Mucosa of stomach (tissue), 1 donor: Measurements from ENCODE around the gene VAV1.
A peak's percentile ranks its signal among the peaks of the same experiment; 100 is the strongest.
"Not testable (repeated sequence)": the region's sequence is repeated elsewhere in the genome, so short reads cannot be mapped to it uniquely, and the experiment has no call there.

Source experiments
- H3K27me3 ChIP-seq: one replicate; pipeline ENCODE4 v1.7.0; 2013; ENCODE audit warnings: mild to moderate bottlenecking, low read length; ENCODE audit not compliant: control insufficient read depth, insufficient read depth
- H3K36me3 ChIP-seq: one replicate; pipeline ENCODE4 v1.7.0; 2013; ENCODE audit warnings: low read length; ENCODE audit not compliant: control insufficient read depth, insufficient read depth
- H3K4me1 ChIP-seq: one replicate; pipeline ENCODE4 v1.7.0; 2013; ENCODE audit warnings: mild to moderate bottlenecking, low read length; ENCODE audit not compliant: control insufficient read depth, insufficient read depth
- H3K4me3 ChIP-seq: one replicate; pipeline ENCODE4 v1.7.0; 2013; ENCODE audit warnings: low read length
- H3K9ac ChIP-seq: one replicate; pipeline ENCODE4 v1.7.0; 2013; ENCODE audit warnings: mild to moderate bottlenecking, low read length, moderate library complexity
- H3K9me3 ChIP-seq: one replicate; pipeline ENCODE4 v1.7.0; 2013; ENCODE audit warnings: mild to moderate bottlenecking, low read length, moderate library complexity; ENCODE audit not compliant: control insufficient read depth
- donor health status: Pancreatic carcinoma.

Gene VAV1

DNA sequence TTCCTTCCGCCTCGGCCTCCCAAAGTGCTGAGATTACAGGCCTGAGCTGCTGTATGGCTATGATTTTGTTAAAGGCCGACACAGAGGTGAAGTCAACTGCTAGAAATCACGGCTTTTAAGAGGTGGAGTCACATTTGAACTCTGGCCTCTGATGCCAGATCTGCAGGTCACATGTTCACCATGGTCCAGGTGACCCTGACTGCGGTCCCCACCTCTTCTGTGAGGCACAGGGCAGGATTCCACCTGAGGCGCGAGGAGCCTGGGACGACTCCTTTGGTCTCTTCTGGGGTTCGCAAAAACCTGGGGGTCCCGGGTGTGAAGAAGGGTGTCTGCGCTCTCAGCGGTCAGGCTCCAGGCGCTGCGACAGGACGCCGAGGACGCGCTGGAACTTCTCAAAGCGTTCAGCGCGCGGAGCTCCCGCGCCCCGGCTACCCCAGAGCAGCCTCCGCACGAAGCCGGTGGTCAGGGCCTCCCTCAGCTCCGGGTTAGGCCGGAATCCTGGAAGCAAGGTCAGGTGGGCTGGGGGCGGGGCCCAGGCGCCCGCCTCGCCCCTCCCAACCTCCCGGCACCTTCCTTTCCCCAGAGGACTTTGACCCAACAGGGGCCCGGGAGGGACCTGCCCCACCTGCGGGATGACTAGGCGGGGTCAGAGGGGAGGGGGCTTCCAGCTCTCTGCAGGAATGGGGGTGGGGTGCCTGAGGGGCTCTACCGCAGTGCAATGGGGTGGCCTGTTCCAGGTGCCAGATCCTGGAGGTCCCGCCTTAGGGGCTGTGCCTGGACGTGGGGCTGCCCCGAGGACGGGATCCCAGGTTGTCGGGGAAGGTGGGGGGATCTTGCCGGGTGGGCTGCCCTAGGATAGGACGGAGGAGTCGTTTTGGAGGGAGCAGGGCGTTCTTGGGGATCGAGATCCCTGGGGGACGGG, 20.0 kb upstream of the VAV1 start:
- H3K27me3 ChIP-seq, result no peaks in the 10 kb centered on the region
- H3K9me3 ChIP-seq, result no peaks in the 10 kb centered on the region
- peak overlapping the region; percentile 31 for H3K4me3 ChIP-seq
- H3K4me1 ChIP-seq, result peaks cover 23% of the 10 kb centered on the region
- peak overlapping the region; percentile 37 for H3K9ac ChIP-seq
- peaks cover 6% of the 10 kb centered on the region for H3K36me3 ChIP-seq

DNA sequence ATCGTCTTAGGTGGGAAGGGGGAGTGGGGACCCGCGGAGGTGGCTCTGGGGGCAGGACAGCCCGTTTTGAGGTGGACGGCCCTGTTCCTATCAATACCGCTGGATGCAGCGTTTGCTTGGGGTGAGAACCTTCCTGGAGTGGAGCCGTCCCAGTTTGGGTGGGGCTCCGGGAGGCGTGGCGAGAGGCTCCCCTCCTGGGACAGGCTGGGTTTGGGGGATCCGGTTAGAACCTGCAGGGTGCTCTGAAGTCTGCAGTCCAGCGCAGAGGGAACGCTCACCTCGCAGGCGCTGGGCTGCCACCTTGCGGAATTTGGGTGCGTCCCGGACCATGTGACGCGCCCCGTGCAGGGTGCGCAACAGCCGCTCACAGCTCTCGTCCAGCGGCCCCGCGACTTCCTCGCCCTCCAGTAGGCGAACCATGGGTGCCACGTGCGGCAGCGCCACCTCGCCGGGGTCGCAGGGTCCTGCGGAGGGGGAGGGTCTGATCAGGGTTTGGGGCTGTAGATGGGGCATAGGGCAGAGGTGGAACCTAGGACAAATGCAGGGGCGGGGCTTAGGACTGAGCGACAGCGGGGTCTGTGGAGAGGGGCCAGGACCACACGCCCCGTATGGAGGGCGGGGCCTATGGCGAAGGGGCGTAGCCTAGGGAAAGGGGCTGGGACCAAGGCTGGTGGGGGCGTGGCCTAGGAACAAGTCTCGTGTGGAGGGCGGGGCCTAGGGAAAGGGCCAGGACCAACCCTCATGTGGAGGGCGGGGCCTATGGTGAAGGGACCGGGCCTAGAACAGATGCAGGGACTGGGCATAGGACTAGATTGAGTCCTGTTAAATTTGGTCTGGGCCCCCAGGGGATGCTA, 19.1 kb upstream of the VAV1 start:
- H3K4me3 ChIP-seq, result peak overlapping the region; percentile 31
- peaks cover 6% of the 10 kb centered on the region for H3K36me3 ChIP-seq
- peaks cover 23% of the 10 kb centered on the region for H3K4me1 ChIP-seq
- H3K27me3 ChIP-seq, result no peaks in the 10 kb centered on the region
- H3K9me3 ChIP-seq, result no peaks in the 10 kb centered on the region
- H3K9ac ChIP-seq, result peak overlapping the region; percentile 37

DNA sequence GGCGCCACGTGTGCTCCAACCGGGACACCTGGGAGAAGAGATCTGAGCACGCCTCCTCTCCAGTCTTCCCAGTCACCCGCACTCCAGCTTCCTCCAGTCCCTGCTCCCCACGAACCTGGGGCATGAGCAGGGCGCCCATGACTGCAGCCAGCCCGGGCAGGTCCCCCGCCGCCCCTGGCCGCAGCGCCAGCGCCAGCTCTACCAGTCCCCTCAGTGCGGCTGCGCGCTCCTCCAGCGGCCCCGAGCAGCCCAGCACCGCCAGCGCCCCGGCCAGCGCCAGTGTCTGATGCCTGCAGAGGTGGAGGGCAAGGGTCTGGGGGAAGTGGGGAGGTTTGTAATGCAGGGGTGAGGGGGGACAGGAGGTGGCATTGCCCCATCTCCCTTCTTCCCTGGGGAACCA, 18.4 kb upstream of the VAV1 start:
- Histone ChIP-seq H3K4me1 (peaks cover 23% of the 10 kb centered on the region), H3K9me3 (no peaks in the 10 kb centered on the region), H3K4me3 (no peak overlapping the region), H3K27me3 (no peaks in the 10 kb centered on the region), H3K9ac (no peak overlapping the region), H3K36me3 (peaks cover 6% of the 10 kb centered on the region)

DNA sequence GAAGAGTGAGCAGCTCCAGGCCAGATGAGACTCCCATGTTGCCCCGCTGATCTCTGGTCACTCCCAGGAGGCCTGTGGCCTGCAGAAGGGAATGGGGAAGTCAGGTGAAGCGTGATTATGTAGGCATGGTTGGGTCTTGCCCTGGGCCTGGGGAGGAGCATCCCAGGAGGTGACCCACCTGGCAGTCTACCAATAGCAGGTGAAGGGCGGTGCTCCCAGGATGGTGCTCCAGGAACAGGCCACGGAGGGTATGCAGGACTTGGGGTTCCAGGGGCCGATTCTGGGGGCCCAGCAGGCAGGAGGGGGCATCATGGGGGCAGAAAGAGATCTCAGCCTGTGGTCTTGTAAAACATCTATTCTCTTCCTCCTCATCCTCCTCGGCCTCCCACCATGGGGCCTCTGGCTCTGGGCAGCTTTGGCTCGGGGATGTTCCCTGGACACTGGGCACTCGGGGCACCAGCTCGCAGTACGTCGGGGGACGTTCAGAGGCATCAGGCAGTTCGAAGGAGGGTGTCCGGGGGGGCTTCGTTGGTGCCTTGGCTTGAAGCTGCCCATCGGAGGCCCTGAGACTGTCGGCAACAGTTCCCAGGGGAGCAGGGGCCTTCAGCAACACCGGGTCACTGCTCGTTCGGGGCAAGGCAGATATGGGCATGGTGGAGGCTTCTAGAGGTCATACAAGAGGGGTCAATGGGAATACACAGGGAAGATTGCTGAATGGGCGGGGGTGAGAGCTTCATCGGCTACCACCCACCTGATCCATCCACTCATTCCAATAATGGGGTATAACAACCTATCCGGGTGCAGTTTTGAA, 17.6 kb upstream of the VAV1 start:
- Histone ChIP-seq H3K4me1 (peaks cover 23% of the 10 kb centered on the region), H3K27me3 (no peaks in the 10 kb centered on the region), H3K9ac (no peak overlapping the region), H3K9me3 (no peaks in the 10 kb centered on the region), H3K4me3 (no peak overlapping the region), H3K36me3 (peaks cover 6% of the 10 kb centered on the region)

DNA sequence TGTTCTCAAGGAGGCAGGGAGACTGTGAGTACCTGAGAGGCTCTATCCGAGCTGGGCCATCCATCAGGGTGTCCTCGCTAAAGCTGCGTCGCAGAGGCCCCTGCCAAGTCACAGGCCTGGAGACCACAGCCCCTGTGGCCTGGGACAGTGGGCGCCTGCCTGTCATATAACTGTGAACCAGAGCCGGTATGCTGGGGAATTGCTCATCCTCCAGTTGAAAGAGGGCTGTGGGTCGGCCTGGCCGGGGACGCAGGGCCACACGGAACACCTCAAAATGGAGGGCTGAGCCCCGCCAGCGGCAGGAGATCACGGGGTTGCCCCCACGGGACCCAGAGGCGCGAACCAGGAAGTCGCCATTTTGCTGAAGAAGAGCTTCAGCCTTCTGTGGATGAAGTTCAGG, 11.9 kb upstream of the VAV1 start:
- Histone ChIP-seq H3K9me3 (no peaks in the 10 kb centered on the region), H3K4me1 (peaks cover 12% of the 10 kb centered on the region)

DNA sequence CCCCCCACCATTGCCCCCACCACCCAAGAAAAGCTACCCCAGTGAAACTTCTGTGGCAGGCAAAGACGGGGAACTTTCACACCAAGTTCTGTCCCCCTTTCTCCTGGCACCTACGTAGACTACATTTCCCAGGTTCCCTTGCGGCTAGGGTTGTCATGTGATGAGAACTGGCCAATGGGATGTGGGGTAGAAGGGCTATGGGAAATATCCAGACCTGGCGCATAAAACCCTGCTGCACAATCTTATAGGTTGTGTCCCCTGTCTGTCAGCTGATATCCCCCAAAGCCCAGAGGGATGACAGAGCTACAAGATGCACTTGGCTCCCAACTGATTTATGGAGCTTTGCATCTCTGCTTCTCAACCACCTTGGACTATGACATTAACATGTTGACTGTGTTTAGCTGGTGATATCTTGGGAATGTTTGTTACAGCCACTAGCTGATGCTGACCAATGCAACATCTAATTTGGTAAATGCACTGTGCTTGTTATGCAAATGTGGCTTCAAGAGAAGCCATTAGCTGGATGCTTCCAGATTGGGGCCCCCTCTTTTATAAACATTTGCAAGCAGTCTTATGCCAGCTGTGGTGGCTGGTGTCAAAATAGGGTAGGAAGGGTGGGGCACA, 11.3 kb upstream of the VAV1 start:
- no peaks in the 10 kb centered on the region for H3K36me3 ChIP-seq
- no peaks in the 10 kb centered on the region for H3K9me3 ChIP-seq
- no peak overlapping the region for H3K9ac ChIP-seq
- peaks cover 12% of the 10 kb centered on the region for H3K4me1 ChIP-seq
- H3K4me3 ChIP-seq, result no peak overlapping the region
- no peaks in the 10 kb centered on the region for H3K27me3 ChIP-seq

More for the DNA sequence above, 11.9 kb upstream of the VAV1 start:
- H3K9ac ChIP-seq, result no peak overlapping the region
- no peak overlapping the region for H3K4me3 ChIP-seq
- no peaks in the 10 kb centered on the region for H3K36me3 ChIP-seq
- no peaks in the 10 kb centered on the region for H3K27me3 ChIP-seq

DNA sequence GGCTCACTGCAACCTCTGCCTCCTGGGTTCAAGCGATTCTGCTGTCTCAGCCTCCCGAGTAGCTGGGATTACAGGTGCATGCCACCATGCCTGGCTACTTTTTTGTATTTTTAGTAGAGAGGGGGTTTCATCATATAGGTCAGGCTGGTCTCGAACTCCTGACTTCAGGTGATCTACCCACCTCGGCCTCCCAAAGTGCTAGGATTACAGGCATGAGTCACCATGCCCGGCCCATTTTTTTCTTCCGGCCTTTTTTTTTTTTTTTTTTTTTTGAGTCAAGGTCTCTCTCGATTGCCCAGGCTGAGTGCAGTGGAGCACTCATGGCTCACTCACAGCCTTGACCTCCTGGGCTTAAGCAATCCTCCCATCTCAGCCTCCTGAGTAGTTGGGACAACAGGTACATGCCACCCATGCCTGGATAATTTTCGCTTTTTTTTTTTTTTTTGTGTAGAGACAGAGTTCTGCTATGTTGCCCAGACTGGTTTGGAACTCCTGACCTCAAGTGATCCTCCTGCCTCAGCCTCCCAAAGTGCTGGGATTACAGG, 10.2 kb upstream of the VAV1 start:
- H3K4me1 ChIP-seq, result peaks cover 12% of the 10 kb centered on the region
- not testable (repeated sequence) for H3K36me3 ChIP-seq, H3K27me3 ChIP-seq, H3K9ac ChIP-seq, H3K4me3 ChIP-seq, H3K9me3 ChIP-seq

DNA sequence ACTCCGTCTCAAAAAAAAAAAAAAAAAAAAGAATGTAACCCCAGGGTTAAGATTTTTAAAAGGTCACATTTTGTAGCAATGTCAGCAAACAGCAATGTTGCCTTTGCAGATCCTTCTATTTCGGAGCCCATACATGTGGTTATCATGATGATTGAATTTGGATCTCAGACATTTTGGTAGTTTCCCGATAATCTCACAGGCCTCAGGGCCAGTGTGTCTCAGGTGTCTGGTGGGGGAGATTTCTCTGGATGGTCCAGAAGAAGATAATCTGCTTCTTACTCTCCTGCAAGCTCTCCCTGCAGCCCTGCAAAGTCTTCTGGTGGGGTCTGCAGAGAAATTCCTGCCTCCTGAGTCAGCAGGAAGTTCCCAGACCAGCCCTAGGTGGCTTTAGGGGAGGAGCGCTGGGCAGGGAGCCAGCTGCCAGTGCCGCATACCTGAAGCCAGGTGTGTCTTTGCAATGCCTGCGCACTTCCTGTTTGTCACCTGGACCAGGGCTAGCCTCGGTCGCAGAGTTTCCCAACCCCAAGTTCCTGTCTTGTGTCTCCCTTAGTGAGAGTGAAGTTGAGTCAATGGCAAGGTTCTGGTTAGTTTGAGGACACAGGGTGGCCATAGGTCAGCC, 6.7 kb upstream of the VAV1 start:
- H3K36me3 ChIP-seq, result no peaks in the 10 kb centered on the region
- no peaks in the 10 kb centered on the region for H3K9me3 ChIP-seq
- peaks cover 16% of the 10 kb centered on the region for H3K4me1 ChIP-seq
- H3K4me3 ChIP-seq, result peak overlapping the region; percentile 43
- peak overlapping the region; percentile 78 for H3K9ac ChIP-seq
- no peaks in the 10 kb centered on the region for H3K27me3 ChIP-seq

DNA sequence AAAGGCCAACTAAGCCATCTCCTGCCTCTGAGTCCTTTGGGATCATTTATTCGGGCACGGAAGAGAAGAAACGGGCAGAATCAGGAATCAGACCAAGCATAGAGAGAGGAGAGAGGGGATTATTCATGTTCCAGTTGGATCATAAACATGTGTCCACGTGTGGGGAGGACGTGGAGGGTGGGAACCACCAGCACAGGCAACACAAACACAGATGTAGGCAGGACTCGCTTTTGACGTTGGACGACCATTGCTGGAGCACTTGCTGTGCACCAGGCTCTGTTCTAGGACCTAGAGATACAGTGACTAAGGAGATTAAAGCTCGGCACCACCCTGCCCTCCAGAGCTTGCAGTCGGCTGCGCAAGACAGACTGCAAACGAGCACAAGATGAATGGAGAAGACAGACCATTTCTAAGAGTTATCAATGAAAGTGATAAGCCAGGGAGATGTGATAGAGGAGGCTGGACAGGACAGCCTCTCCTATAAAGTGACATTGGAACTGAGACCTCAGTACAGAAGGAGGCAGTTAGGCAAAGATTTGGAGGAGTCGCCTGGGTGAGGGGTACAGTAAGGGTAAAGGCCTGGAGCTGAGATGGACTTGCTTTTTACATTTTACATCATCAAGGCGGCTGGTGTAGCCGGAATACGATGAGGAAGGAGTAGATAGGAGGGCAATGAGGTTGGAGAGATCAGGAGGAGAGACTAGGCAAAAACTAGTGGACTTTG, 6.0 kb upstream of the VAV1 start:
- H3K36me3 ChIP-seq, result no peaks in the 10 kb centered on the region
- H3K9ac ChIP-seq, result peak overlapping the region; percentile 78
- H3K4me1 ChIP-seq, result peaks cover 16% of the 10 kb centered on the region
- no peaks in the 10 kb centered on the region for H3K27me3 ChIP-seq
- H3K9me3 ChIP-seq, result no peaks in the 10 kb centered on the region
- peak overlapping the region; percentile 43 for H3K4me3 ChIP-seq

DNA sequence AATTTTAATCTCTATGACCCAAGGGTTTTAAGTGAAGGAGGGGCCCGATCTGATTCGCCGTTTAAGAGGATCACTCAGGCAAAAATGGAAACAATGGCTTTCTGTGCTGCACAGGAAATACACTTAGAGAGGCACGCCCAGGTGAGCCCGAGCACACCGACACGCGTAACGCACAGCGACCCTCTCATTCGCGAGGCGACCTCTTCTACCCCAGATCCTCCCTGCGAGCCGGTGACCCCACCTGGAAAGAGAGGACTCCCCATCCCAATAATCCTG, 5.5 kb upstream of the VAV1 start:
- Histone ChIP-seq H3K9me3 (no peaks in the 10 kb centered on the region), H3K4me1 (peaks cover 16% of the 10 kb centered on the region), H3K9ac (peak overlapping the region; percentile 78), H3K27me3 (no peaks in the 10 kb centered on the region), H3K36me3 (no peaks in the 10 kb centered on the region), H3K4me3 (peak overlapping the region; percentile 43)
